HG03558 (cell line): ENCODE data around the gene GORASP1.
A peak's percentile ranks its signal among the peaks of the same experiment; 100 is the strongest.

Source experiments
- ATAC-seq: cut with Tn5 transposase; IDR thresholded peaks from one replicate; pipeline ENCODE4 v1.9.1; 2021; ENCODE audit warnings: moderate number of reproducible peaks; ENCODE audit not compliant: unreplicated experiment; ENCODE audit errors: extremely low read depth

GORASP1 gene

GRCh38 chr3:39107388-39108199, at the start of gene GORASP1, which contains the start of gene TTC21A:
GORASP1 (minus strand) TSS chr3:39107627; CDS start chr3:39107541, 86 bp downstream.
TTC21A (plus strand) TSS chr3:39107680; CDS start chr3:39107838, 158 bp downstream.
- ATAC-seq: peak; percentile 44

- no peak for ATAC-seq
Observed at GRCh38 chr3:39156421-39156820, 49.0 kb upstream of the GORASP1 start.

- no peak for ATAC-seq
Observed at GRCh38 chr3:39154280-39155021, 47.0 kb upstream of the GORASP1 start.

- ATAC-seq: no peak
Observed at GRCh38 chr3:39153977-39154279, 46.5 kb upstream of the GORASP1 start.

DNA sequence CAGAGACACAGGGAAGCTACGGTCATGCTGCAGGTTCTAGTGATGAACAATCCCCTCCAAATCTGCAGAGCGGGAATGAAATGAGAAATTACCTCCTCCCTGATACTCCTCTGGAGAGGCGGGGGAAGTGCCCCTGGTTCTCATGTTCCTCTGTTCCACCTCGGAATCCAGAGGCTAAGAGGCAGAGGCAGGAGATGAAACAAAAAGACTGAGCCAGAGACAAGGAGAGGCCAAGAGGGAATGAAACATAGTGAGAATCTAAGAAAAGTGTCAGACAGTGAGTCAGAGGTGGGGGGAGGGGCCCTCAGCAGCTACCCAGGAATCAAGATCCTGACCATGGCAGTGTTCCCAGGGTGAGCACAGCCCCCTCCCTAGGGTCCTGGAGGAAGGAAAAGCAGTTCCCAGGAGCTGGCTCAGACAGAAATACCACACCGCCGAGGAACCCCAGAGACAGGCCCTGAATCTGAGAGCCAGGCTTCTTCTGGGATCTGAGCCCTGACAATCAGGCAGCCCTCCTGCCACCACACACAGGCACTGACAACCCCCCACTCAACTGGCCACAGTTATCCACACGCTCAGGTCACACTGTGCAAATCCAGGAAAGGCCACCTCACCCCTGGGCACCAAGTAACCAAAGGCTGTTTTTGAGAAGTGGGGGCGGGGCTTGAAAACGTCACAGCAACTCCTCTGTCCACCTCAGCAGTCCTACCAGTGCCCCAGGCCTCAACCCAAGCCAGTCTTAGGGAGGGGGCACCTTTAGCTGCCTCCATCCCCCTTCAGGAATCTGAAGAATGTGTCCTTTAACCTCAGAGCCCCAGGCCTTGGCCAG, 43.6 kb upstream of the GORASP1 start:
- ATAC-seq: no peak

DNA sequence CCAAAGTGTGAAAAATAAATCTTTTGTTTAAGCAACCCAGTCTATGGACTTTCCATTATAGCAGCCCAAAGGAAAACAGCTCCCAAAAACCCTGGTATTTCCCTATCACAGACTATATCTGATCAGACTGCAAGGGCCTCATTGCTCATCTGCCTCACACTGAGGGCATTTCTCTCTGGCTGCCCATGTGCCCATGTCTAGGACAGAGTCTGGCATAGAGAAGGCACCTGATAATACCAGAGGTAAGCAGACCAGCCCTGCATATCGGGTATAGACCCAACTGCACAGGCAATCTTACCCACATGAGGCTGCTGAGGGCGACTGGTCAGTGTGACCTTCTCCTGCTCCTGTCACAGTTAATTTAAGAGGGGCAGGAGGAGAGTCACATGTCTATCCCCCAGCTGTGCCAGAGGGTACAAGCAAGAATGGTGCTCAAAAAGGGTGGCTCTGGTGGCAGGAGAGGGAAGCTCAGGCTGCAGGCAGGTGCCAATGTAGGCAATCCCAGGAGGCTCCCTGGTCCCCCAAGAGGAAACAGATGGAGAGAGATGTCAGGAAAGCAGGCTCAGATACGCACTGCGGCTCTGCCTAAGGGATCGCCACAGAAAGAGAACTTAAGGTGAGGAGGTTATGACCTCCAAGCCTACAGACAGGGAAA, 42.8 kb upstream of the GORASP1 start:
- no peak for ATAC-seq

- ATAC-seq: no peak
Observed at GRCh38 chr3:39149498-39150147, 42.2 kb upstream of the GORASP1 start.

DNA sequence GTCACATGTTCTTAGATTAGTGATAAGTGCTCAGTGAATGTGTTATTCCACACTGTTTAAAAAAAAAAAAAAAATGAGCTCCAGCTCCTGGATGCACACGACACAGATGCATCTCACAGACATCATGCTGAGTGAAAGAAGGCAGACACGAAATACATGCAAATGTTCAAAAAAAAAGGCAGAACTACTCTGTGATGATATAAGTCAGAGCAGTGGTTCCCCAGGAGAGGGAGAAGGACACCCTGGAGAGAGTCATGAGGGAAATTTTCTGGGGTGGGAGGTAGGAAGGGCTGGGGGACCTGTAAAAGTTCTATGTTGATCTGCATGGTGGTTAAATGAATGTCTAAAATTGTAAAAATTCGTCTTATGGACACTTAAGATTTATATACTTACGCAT, 41.6 kb upstream of the GORASP1 start:
- ATAC-seq: no peak

- ATAC-seq: no peak
Observed at GRCh38 chr3:39148435-39149058, 41.1 kb upstream of the GORASP1 start.

- ATAC-seq: no peak
Observed at GRCh38 chr3:39147711-39148434, 40.4 kb upstream of the GORASP1 start.

GRCh38 chr3:39146611-39147591, 39.5 kb upstream of the GORASP1 start:
- ATAC-seq: no peak

- ATAC-seq: no peak
Observed at GRCh38 chr3:39146083-39146501, 38.7 kb upstream of the GORASP1 start.

- no peak for ATAC-seq
Observed at GRCh38 chr3:39144748-39145380, 37.4 kb upstream of the GORASP1 start.

DNA sequence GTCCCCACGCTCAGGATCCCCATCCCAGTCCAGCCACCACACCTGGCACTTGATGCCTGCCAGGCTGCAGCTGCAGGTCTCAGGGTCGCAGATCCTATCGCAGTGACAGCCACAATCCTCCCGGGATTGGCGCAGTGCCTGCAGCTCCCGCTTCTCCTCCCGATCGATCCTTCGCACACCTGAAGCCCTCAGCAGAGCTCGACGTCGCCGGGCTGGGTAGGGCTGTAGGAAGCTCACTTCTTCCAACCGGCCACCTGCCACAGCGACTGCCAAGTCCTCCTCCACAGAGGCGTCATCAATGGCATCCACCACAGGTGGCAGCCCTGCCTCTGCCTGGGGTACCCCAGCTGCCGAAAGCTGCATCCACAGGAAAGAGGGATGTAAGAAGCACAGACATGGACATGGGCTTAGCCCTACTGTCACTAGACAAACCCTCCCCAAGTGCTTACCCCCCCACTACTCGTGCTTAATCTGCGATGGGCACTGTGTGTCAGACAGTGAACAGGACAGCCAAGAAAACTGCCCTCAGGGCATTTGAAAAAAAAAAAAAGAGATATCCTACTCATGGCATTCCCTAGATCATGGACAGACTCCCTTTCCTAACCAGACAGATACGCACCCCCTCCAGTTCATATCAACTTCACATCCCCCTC, 36.8 kb upstream of the GORASP1 start:
- no peak for ATAC-seq

- ATAC-seq: no peak
Observed at GRCh38 chr3:39143051-39143885, 35.8 kb upstream of the GORASP1 start.

- no peak for ATAC-seq
Observed at GRCh38 chr3:39142067-39142466, 34.6 kb upstream of the GORASP1 start.
